ENCODE data around the gene FH.

DNA sequence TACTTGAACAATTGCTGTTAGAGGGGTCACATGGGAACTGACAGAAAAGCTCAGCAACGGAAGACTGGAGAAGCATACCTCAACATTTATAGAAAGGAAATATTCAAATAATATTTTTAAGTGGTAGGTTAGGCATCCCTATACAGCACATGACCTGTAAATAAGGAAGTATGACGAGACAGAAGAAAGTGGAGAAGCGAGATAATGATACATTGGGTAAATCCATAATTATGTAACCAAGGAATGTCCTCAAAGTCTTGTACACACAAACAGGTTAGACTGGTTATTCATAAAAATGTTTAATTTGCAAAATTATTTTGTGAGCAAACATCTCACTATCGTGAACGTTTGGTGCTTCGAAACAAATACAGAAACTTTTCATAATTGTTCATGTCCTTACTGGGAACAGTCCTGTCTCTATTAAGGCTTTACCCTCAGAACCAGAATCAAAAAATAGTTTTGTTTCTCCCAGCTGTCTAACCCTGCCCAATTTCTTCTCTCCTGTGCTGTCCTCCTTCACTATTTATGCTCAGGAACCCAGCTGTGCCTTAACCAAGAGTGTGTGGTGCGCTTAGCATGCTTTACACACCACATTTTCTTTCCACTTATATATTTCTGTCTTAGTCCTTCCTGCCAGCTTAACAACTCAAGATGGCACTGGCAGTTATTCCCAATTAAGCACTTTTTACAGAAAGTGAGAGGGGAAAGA lies 22.8 kb upstream of the FH start:
- TF ChIP-seq, protein P1, sequence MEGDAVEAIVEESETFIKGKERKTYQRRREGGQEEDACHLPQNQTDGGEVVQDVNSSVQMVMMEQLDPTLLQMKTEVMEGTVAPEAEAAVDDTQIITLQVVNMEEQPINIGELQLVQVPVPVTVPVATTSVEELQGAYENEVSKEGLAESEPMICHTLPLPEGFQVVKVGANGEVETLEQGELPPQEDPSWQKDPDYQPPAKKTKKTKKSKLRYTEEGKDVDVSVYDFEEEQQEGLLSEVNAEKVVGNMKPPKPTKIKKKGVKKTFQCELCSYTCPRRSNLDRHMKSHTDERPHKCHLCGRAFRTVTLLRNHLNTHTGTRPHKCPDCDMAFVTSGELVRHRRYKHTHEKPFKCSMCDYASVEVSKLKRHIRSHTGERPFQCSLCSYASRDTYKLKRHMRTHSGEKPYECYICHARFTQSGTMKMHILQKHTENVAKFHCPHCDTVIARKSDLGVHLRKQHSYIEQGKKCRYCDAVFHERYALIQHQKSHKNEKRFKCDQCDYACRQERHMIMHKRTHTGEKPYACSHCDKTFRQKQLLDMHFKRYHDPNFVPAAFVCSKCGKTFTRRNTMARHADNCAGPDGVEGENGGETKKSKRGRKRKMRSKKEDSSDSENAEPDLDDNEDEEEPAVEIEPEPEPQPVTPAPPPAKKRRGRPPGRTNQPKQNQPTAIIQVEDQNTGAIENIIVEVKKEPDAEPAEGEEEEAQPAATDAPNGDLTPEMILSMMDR (IDR thresholded peaks at IDR 0.05; ENCODE audit: low read depth, low read length) = no peak
- TF ChIP-seq EZH2phosphoT487 (IDR thresholded peaks at IDR 0.05; ENCODE audit: low read depth) = no peak

Data from OCI-LY3 (cell line).